H1 (cell line): ENCODE data around the gene TAF6. TPM values are rescaled to one million over a fixed set of nuclear protein-coding genes. Genes with fewer than 3 reads are reported as not detected.

ENCODE experiments used
- CTCF ChIA-PET: fragments of 300-600 bp; sonication (Branson Sonifier 250); formaldehyde crosslinking; loops from one replicate; lab custom pipeline; 2021; ENCODE audit not compliant: partially characterized antibody; lab: Charles Lee
- POLR2A ChIA-PET: fragments of 300-600 bp; sonication (Branson Sonifier 250); formaldehyde crosslinking; loops from one replicate; lab custom pipeline; 2021; ENCODE audit warnings: inconsistent platforms; ENCODE audit not compliant: partially characterized antibody; lab: Charles Lee
- DNase-seq, 2 experiments: peaks; one replicate each; pipeline versions ENCODE4 v3.0.0 to v3.0.0-alpha.2; 2010 to 2022; ENCODE audit warnings: low spot score in 2 of 2, low read depth in 1 of 2, mixed read lengths in 1 of 2
- FAIRE-seq: peaks from 2 replicates; lab custom pipeline; 2011; peaks lifted over from hg19 to GRCh38; lab: Jason Lieb, UNC
- H2AFZ ChIP-seq: 2 replicates; pipeline ENCODE4 v1.8.1; 2012; ENCODE audit warnings: low read length, inconsistent platforms
- H2AK5ac ChIP-seq: 2 replicates; pipeline ENCODE4 v1.6.1; 2013; ENCODE audit warnings: low read depth, low read length
- H2BK120ac ChIP-seq: replicated peaks from 2 replicates; pipeline ENCODE3; 2013; ENCODE audit warnings: low read depth, low read length, inconsistent platforms
- H2BK12ac ChIP-seq: 2 replicates; pipeline ENCODE4 v1.6.1; 2013; ENCODE audit warnings: low read depth, low read length
- H2BK15ac ChIP-seq: 2 replicates; pipeline ENCODE4 v1.6.1; 2013; ENCODE audit warnings: low read length
- H2BK20ac ChIP-seq: 2 replicates; pipeline ENCODE4 v1.6.1; 2013; ENCODE audit warnings: low read length
- H2BK5ac ChIP-seq: 2 replicates; pipeline ENCODE4 v1.6.1; 2013; ENCODE audit warnings: low read depth, low read length
- H3K14ac ChIP-seq: 2 replicates; pipeline ENCODE4 v1.6.1; 2013; ENCODE audit warnings: inconsistent platforms; ENCODE audit not compliant: insufficient read length
- H3K18ac ChIP-seq: 2 replicates; pipeline ENCODE4 v1.6.1; 2013; ENCODE audit warnings: low read length; ENCODE audit errors: extremely low read depth
- H3K23ac ChIP-seq: 2 replicates; pipeline ENCODE4 v1.6.1; 2013; ENCODE audit warnings: inconsistent platforms; ENCODE audit not compliant: insufficient read length
- H3K23me2 ChIP-seq: 2 replicates; pipeline ENCODE4 v1.6.1; 2013; ENCODE audit warnings: low read depth, low read length
- H3K27ac ChIP-seq: 2 replicates; pipeline ENCODE4 v1.6.1; 2011; ENCODE audit warnings: low read depth, low read length, inconsistent platforms
- H3K27me3 ChIP-seq, 4 experiments: replicated peaks in 1 of 4; 1 replicate in 1 of 4; 2 replicates in 3 of 4; pipeline versions ENCODE4 v1.6.1 to v1.8.1; 2011 to 2013; ENCODE audit warnings: low read length in 3 of 4, mild to moderate bottlenecking in 3 of 4, inconsistent platforms in 2 of 4, mixed read lengths in 2 of 4, moderate library complexity in 1 of 4; ENCODE audit not compliant: control insufficient read depth in 3 of 4, insufficient read depth in 3 of 4; ENCODE audit errors: extremely low read depth in 1 of 4
- H3K36me3 ChIP-seq, 4 experiments: 2 replicates each; pipeline versions ENCODE4 v1.6.1 to v1.8.1; 2011 to 2013; ENCODE audit warnings: mild to moderate bottlenecking in 4 of 4, low read length in 3 of 4, moderate library complexity in 2 of 4, control low read depth in 1 of 4, inconsistent platforms in 1 of 4; ENCODE audit not compliant: insufficient read depth in 4 of 4, control insufficient read depth in 2 of 4
- H3K4ac ChIP-seq: replicated peaks from 2 replicates; pipeline ENCODE3; 2013; ENCODE audit warnings: low read length, low read depth, mixed read lengths, inconsistent platforms; ENCODE audit not compliant: insufficient read length
- H3K4me1 ChIP-seq, 4 experiments: replicated peaks in 1 of 4; 1 replicate in 1 of 4; 2 replicates in 3 of 4; pipeline versions ENCODE4 v1.6.1 to v1.8.1; 2011 to 2013; ENCODE audit warnings: low read length in 3 of 4, inconsistent platforms in 2 of 4, mixed read lengths in 1 of 4; ENCODE audit not compliant: insufficient read depth in 4 of 4, control insufficient read depth in 3 of 4
- H3K4me2 ChIP-seq, 2 experiments: 2 replicates each; pipeline versions ENCODE4 v1.6.1 to v1.8.1; 2011 to 2013; ENCODE audit warnings: low read depth in 2 of 2, low read length in 2 of 2, control low read depth in 1 of 2, inconsistent platforms in 1 of 2, mild to moderate bottlenecking in 1 of 2; ENCODE audit not compliant: insufficient read depth in 1 of 2
- H3K4me3 ChIP-seq, 4 experiments: fragments of 200-600, 300-600 bp in 1 of 4; sonication (generic), shearing (Covaris generic), sonication (Bioruptor Twin) in 1 of 4; 2 replicates each; pipeline versions ENCODE4 v1.5.1 to v1.8.1; 2011 to 2016; ENCODE audit warnings: low read length in 4 of 4, low read depth in 3 of 4, control low read depth in 2 of 4, inconsistent platforms in 2 of 4, mild to moderate bottlenecking in 2 of 4, mixed read lengths in 1 of 4, moderate library complexity in 1 of 4; ENCODE audit not compliant: insufficient read depth in 2 of 4; ENCODE audit errors: extremely low read depth in 1 of 4
- H3K56ac ChIP-seq: replicated peaks from 2 replicates; pipeline ENCODE3; 2013; ENCODE audit warnings: low read depth, mild to moderate bottlenecking, mixed read lengths, low read length, inconsistent platforms; ENCODE audit not compliant: insufficient read length
- H3K79me1 ChIP-seq: 2 replicates; pipeline ENCODE4 v1.6.1; 2013; ENCODE audit warnings: low read depth, low read length, control low read depth
- H3K79me2 ChIP-seq, 2 experiments: 2 replicates each; pipeline versions ENCODE4 v1.6.1 to v1.8.1; 2012 to 2013; ENCODE audit warnings: low read length in 2 of 2, mild to moderate bottlenecking in 2 of 2, inconsistent platforms in 1 of 2; ENCODE audit not compliant: insufficient read depth in 2 of 2, control insufficient read depth in 1 of 2
- H3K9ac ChIP-seq, 4 experiments: replicated peaks in 1 of 4; 1 replicate in 1 of 4; 2 replicates in 3 of 4; pipeline versions ENCODE4 v1.6.1 to v1.8.1; 2011 to 2013; ENCODE audit warnings: low read depth in 3 of 4, low read length in 3 of 4, control low read depth in 2 of 4, mild to moderate bottlenecking in 2 of 4, moderate library complexity in 2 of 4, inconsistent platforms in 1 of 4; ENCODE audit errors: extremely low read depth in 1 of 4
- H3K9me3 ChIP-seq, 2 experiments: 2 replicates each; pipeline versions ENCODE4 v1.6.1 to v1.8.1; 2012 to 2013; ENCODE audit warnings: mild to moderate bottlenecking in 2 of 2, moderate library complexity in 2 of 2, control low read depth in 1 of 2, inconsistent platforms in 1 of 2, low read depth in 1 of 2, low read length in 1 of 2, mixed read lengths in 1 of 2; ENCODE audit not compliant: insufficient read depth in 2 of 2
- H4K20me1 ChIP-seq, 2 experiments: replicated peaks in 1 of 2; 2 replicates each; pipeline versions ENCODE3 to v1.8.1; 2011 to 2013; ENCODE audit warnings: inconsistent platforms in 2 of 2, low read length in 2 of 2, mild to moderate bottlenecking in 1 of 2; ENCODE audit not compliant: insufficient read depth in 2 of 2, control insufficient read depth in 1 of 2
- H4K5ac ChIP-seq: 2 replicates; pipeline ENCODE4 v1.6.1; 2013; ENCODE audit warnings: low read length, low read depth, mixed read lengths, inconsistent platforms; ENCODE audit not compliant: insufficient read length
- H4K8ac ChIP-seq: 2 replicates; pipeline ENCODE4 v1.8.0; 2013; ENCODE audit warnings: mild to moderate bottlenecking, moderate library complexity, low read length, inconsistent platforms; ENCODE audit not compliant: insufficient read depth; ENCODE audit errors: extremely low read depth
- H4K91ac ChIP-seq: replicated peaks from 2 replicates; pipeline ENCODE3; 2013; ENCODE audit warnings: low read length, mixed read lengths, inconsistent platforms; ENCODE audit not compliant: insufficient read length
- NANOG ChIP-seq: IDR thresholded peaks from 2 replicates; pipeline ENCODE4 v1.6.1; 2011; ENCODE audit warnings: low read length, low read depth, mild to moderate bottlenecking, inconsistent platforms; ENCODE audit not compliant: insufficient read depth, poor library complexity, severe bottlenecking
- WGBS, 2 experiments: shearing (Covaris generic) in 1 of 2; methylation state at CpG; one replicate each; pipeline versions ENCODE4 v1.1.6 to v1.1.7; 2013 to 2015; ENCODE audit warnings: low lambda C conversion rate in 2 of 2, mixed read lengths in 2 of 2, inconsistent platforms in 1 of 2, low coverage in 1 of 2, missing lambda C conversion rate in 1 of 2; ENCODE audit not compliant: insufficient replicate concordance in 2 of 2, insufficient coverage in 1 of 2, insufficient read length in 1 of 2; ENCODE audit errors: extremely low coverage in 1 of 2, missing lambda C conversion rate in 1 of 2; 5-methylcytosine and 5-hydroxymethylcytosine counted together
- polyA plus RNA-seq, 7 experiments: library from polyadenylated mRNA; depleted of rRNA in 3 of 7; stranded (reverse) in 5 of 7; unstranded in 2 of 7; fragments of >200 nt in 5 of 7; fragments of 200-250 nt in 2 of 7; gene quantifications; 1 replicate in 5 of 7; 2 replicates in 1 of 7; 4 replicates in 1 of 7; pipeline versions ENCODE4 v1.2.1 to v1.2.3, GENCODE V29; 2011 to 2013; ENCODE audit warnings: missing spikeins in 2 of 7, mixed read lengths in 2 of 7
- total RNA-seq: library from RNA; stranded (reverse); fragmentation: NEBNext Ultra II Directional; extraction: Animal tissue kit (Norgen Biotek cat#: 25700); gene quantifications from 2 replicates; pipeline ENCODE4 v1.2.1, GENCODE V29; 2021

The TAF6 gene
- total and polyA plus RNA-seq, 2 of the 8 experiments (the other 6 are each of a cell fraction or from before 2014, with no cell fraction given), result 66.7 to 101 TPM

DNA sequence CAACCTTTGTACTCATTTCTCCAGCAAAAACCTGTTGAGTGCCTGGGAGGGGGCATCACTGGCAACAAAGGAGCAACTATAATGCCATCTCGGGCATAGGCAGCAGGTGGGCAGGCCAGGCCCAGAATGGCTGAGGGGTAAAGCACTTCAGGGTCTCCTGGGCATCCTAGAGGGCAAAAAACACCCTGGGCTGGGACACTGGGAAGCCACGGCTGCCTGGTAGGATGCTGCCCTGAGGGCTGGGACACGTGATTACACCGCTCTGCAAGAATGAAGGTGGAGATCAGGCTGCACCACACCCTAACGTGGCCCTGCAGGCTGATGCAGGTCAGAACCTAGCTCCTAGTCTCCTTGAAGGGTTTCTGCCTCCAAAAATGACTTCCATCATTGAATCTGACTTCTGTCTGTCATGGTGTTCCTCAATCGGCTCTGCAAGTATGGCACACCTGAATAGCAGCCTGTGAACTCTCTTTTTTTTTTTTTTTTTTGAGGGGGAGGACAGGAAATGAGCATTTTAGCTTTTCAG lies 43.9 kb upstream of the TAF6 start:
- no peak overlapping the region for H2AFZ ChIP-seq
- no peak overlapping the region for H3K4me2 ChIP-seq
- POLR2A ChIA-PET, result interaction anchor here (1.0 to 11.0 kb wide), 2 partner anchors 6 to 14 kb away, joined by 3 to 145 read pairs; partner anchors contain the start of genes GPC2, STAG3 and TRAPPC14

More for the DNA sequence above, 43.9 kb upstream of the TAF6 start:
- Histone ChIP-seq H3K9me3 (no peaks in the 10 kb centered on the region), H3K23ac (no peak overlapping the region), H3K79me2 (no peaks in the 10 kb centered on the region), H3K79me1 (no peaks in the 10 kb centered on the region; the same call in 1 of the 2 replicates), H2BK15ac (no peak overlapping the region), H4K5ac (no peak overlapping the region), H3K27ac (no peak overlapping the region), H3K4me1 (peaks cover 5 to 12% (median 7%) of the 10 kb centered on the region in 4 experiments), H3K4me3 (no peak overlapping the region), H3K36me3 (no peaks in the 10 kb centered on the region), H4K20me1 (no peaks in the 10 kb centered on the region), H3K56ac (no peak overlapping the region), H3K23me2 (peaks cover 4% of the 10 kb centered on the region; the same call in 1 of the 2 replicates), H2AK5ac (no peak overlapping the region), H3K9ac (no peak overlapping the region; a peak in 1 of 7 replicates), H3K27me3 (peaks cover 0 to 10% (median 2%) of the 10 kb centered on the region in 4 experiments; a peak in 1 of 7 replicates), H3K4ac (no peak overlapping the region), H2BK5ac (no peak overlapping the region), H4K91ac (no peak overlapping the region), H3K18ac (no peak overlapping the region), H2BK12ac (no peak overlapping the region), H3K14ac (no peak overlapping the region), H2BK20ac (no peak overlapping the region), H2BK120ac (no peak overlapping the region), H4K8ac (no peak overlapping the region)
- TF ChIP-seq NANOG, result no peak
- CTCF ChIA-PET, result interaction anchor here (11.2 kb wide), 1 partner anchor 32 kb away, joined by 94 read pairs; no protein-coding TSS in a partner anchor
- DNase-seq, result no peak
- whole genome bisulfite sequencing, 2 experiments, result 75% methylated on average over 6 of the region's 6 CpGs; no CpG with 5 or more reads in 1 of the 2 experiments
- no peak for FAIRE-seq
